HepG2 (cell line): Measurements from ENCODE around the gene NOP56. TPM values are rescaled to one million over a fixed set of nuclear protein-coding genes. Genes with fewer than 3 reads are reported as not detected.

Source experiments
- AKNA ChIP-seq: sonication (generic); formaldehyde crosslinking; IDR thresholded peaks from 2 replicates; pipeline ENCODE4 v1.4.0; 2020; ENCODE audit warnings: missing genetic modification reagents, borderline replicate concordance
- CTCF ChIP-seq: sonication (generic); formaldehyde crosslinking; IDR thresholded peaks from 2 replicates; pipeline ENCODE4 v1.5.0; 2020; ENCODE audit warnings: mild to moderate bottlenecking, missing genetic modification reagents, moderate library complexity
- ETV6 ChIP-seq: sonication (generic); formaldehyde crosslinking; conservative IDR thresholded peaks from 2 replicates; pipeline ENCODE4 v1.4.0; 2020; ENCODE audit warnings: missing genetic modification reagents
- FOXC1 ChIP-seq: sonication (generic); formaldehyde crosslinking; IDR thresholded peaks from 2 replicates; pipeline ENCODE4 v1.8.0; 2022; ENCODE audit warnings: mild to moderate bottlenecking, missing genetic modification reagents, borderline replicate concordance
- IRF2 ChIP-seq: IDR thresholded peaks from 2 replicates; pipeline ENCODE4 v1.6.1; 2018; ENCODE audit warnings: missing genetic modification reagents, missing compliant biosample characterization
- MAX ChIP-seq: IDR thresholded peaks from 2 replicates; pipeline ENCODE4 v1.6.1; 2012; ENCODE audit warnings: inconsistent platforms
- MYPOP ChIP-seq: sonication (generic); formaldehyde crosslinking; IDR thresholded peaks from 2 replicates; pipeline ENCODE4 v1.8.1; 2023; ENCODE audit warnings: mild to moderate bottlenecking, moderate library complexity, missing genetic modification reagents
- NR2F1 ChIP-seq, 2 experiments: fragments of 450-650 bp in 1 of 2; formaldehyde crosslinking in 1 of 2; IDR thresholded peaks; 2 replicates each; pipeline versions ENCODE4 v1.5.0 to v1.6.1; 2016 to 2020; ENCODE audit warnings: mild to moderate bottlenecking in 1 of 2, missing compliant biosample characterization in 1 of 2, missing genetic modification reagents in 1 of 2, moderate library complexity in 1 of 2
- RBFOX2 ChIP-seq: fragments of 200-400 bp; formaldehyde crosslinking; IDR thresholded peaks from 2 replicates; pipeline ENCODE4 v1.6.1; 2017; ENCODE audit warnings: low read depth, mild to moderate bottlenecking, low read length
- SNAPC2 ChIP-seq: sonication (generic); formaldehyde crosslinking; IDR thresholded peaks from 2 replicates; pipeline ENCODE4 v1.8.1; 2022; ENCODE audit warnings: mild to moderate bottlenecking, missing genetic modification reagents
- SP4 ChIP-seq: sonication (generic); formaldehyde crosslinking; IDR thresholded peaks from 2 replicates; pipeline ENCODE4 v1.8.1; 2023; ENCODE audit warnings: mild to moderate bottlenecking, missing genetic modification reagents
- ZFP62 ChIP-seq: sonication (generic); formaldehyde crosslinking; IDR thresholded peaks from 2 replicates; pipeline ENCODE4 v1.4.0; 2020; ENCODE audit warnings: missing genetic modification reagents
- ZNF326 ChIP-seq: sonication (generic); formaldehyde crosslinking; IDR thresholded peaks from 2 replicates; pipeline ENCODE4 v1.4.0; 2020; ENCODE audit warnings: missing genetic modification reagents, borderline replicate concordance
- ZNF333 ChIP-seq: sonication (generic); formaldehyde crosslinking; IDR thresholded peaks from 2 replicates; pipeline ENCODE4 v1.4.0; 2020; ENCODE audit warnings: mild to moderate bottlenecking, missing genetic modification reagents, borderline replicate concordance
- ZNF609 ChIP-seq: sonication (generic); formaldehyde crosslinking; IDR thresholded peaks from 2 replicates; pipeline ENCODE4 v1.4.0; 2020; ENCODE audit warnings: mild to moderate bottlenecking, missing genetic modification reagents, borderline replicate concordance
- polyA plus RNA-seq, 8 experiments: library from polyadenylated mRNA; depleted of rRNA in 3 of 8; stranded (reverse) in 7 of 8; unstranded in 1 of 8; fragments of >200 nt; fragmentation: Illumina TruSeq in 4 of 8; extraction: Trizol in 4 of 8; gene quantifications; 2 replicates each; pipeline versions ENCODE4 v1.2.1 to v1.2.3, GENCODE V29; 2011 to 2016; ENCODE audit warnings: low read depth in 4 of 8, missing spikeins in 1 of 8, mixed read lengths in 1 of 8; ENCODE audit not compliant: insufficient read depth in 1 of 8
- total RNA-seq, 5 experiments: library from RNA; depleted of rRNA; stranded (reverse); fragments of >200 nt; fragmentation: Illumina TruSeq; extraction: Trizol; gene quantifications; 2 replicates each; pipeline ENCODE4 v1.2.3, GENCODE V29; 2016; ENCODE audit warnings: low read depth in 1 of 5

The NOP56 gene
- total and polyA plus RNA-seq, 2 of the 13 experiments (the other 11 are each of a cell fraction or from before 2014, with no cell fraction given), result 369 to 1,116 TPM

GRCh38 chr20:2652724-2653555 lies 508 bp downstream of the NOP56 start (continued):
- TF ChIP-seq CTCF (CRISPR knock-in tag) (no peak), FOXC1 (CRISPR knock-in tag) (peak; percentile 80; the same call in 1 of the 2 replicates), IRF2 (CRISPR knock-in tag) (no peak; the same call in 1 of the 2 replicates), RBFOX2 (peak; percentile 99), ZNF609 (CRISPR knock-in tag) (peak; percentile 58; the same call in 1 of the 2 replicates), MYPOP (CRISPR knock-in tag) (peak; percentile 90), ZNF326 (CRISPR knock-in tag) (no peak), ZNF333 (CRISPR knock-in tag) (0 out of 2 replicates have a peak, but pooled peaks have one; percentile 85), AKNA (CRISPR knock-in tag) (peak; percentile 81), ZFP62 (no peak), SNAPC2 (CRISPR knock-in tag) (no peak), SP4 (CRISPR knock-in tag) (peak; percentile 75; the same call in 1 of the 2 replicates), ETV6 (no peak), NR2F1 (CRISPR knock-in tag; IDR thresholded peaks at IDR 0.05) (no peak), MAX (peak; percentile 97)
